HG03139 (cell line): ENCODE data around the gene DLGAP1.

ENCODE experiments used
- ATAC-seq: cut with Tn5 transposase; IDR thresholded peaks from one replicate; pipeline ENCODE4 v1.9.1; 2021; ENCODE audit not compliant: unreplicated experiment

The DLGAP1 gene

DNA sequence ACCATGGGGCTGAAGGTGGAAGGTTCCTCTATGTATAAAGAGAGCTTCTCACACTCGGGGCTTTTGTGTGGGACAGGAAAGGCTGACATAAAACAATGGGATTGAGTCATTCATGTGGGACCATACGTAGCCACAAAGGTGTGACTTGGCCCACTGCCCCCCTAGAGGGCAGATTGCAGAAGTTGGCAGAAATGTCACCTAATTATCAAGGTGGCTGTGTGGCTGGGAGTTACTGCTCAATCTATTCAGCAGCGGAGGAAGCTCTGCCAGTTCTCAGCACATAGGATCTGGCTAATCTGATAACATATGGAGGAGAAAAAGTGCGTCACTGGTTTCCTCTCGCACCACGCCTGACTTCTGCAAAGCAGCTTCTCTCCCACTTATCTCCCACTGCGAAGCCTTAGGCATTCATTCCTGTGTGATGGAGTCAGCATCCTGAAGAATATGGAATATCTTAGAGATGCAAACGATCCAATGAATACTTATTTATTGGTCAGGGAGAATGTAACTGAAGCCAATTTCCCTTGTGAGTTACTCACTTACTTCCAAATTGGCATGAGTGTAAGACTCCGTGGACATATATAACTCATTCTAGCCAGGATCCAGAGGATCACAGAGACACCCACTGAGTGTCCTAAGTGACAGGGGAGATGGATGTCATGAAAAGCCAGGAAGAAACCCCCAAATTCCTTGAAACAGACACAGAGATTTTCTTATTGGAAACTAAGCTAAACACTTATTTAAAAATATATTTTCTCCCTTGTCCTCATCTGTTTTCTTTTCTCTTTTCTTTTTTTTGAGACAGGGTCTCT, 660.4 kb downstream of the DLGAP1 start:
- ATAC-seq, result no peak

DNA sequence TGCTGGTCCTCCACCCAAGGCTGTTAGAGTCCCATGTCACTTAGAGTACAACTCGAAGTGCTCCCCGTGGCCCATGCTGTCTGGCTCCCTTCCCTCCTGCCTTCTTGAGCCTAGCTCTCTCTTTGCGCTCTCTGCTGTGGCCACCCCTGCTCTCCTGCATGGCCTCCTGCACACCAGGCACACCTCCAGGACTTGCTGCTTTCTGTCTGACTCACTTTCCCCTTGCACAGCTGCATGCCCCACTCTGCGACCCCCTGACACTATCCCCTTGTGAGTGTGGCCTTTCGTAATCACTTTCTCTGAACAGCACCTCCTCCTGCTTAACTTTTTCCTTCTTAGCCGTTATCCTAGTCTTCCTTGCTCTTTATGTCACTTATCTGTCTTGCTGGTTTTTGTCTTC, 661.6 kb downstream of the DLGAP1 start:
- ATAC-seq, result no peak

DNA sequence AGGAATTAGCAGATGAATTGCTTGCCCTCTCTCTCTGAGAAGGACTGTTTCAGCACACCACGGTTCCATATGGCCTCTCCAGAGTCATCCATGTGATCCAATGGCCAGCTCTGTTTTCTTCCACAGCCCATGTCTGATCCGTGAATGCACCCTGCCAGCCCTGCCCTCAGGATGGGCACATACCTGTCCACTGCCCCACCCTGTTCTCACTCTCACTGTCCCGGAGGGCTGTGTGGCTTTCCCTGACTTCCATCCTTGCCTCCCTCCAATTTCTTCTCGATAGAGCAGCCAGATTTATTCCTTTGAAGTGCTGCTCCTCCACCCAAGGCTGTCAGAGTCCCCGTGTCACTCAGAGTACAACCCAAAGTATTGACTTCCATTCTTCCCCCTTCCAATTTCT, 662.0 kb downstream of the DLGAP1 start:
- ATAC-seq, result no peak

DNA sequence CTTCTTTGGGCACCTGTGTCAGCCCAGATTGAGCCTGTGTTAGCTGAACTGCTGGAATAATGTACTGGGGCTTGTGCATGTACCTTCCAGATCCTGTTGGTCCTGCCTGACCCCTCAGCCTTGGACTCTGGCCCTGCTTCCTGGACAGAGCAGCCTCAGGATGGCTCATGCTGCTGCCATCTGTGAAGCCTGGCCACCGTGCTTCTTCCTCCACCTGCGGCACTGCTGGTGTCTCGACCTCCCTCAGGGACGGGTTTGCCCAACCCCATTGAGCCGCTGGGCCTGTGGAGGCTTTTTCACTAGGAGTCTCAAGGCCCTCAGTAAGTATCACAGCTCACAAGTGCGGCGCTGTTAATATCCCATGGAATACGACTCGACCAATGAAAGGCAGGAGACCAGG, 662.4 kb downstream of the DLGAP1 start:
- ATAC-seq, result no peak

DNA sequence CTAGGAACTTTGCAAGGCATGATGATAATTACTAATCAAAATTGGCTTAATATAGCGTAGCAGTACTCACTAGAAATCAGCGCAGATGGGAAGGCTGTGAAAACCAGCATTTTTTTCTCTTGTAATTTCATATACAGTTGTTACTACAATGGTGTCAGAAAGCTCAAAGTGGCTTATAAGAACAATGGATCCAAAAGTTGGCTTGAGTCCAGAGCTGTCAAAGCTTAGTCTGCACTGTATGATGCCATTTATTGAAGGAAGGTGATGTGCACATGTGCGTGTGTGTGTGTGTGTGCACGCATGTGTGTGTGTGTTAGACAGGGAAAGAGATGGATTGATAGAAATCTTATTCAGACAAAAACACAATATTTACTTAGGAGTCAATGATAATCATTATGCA, 663.9 kb downstream of the DLGAP1 start:
- no peak for ATAC-seq

DNA sequence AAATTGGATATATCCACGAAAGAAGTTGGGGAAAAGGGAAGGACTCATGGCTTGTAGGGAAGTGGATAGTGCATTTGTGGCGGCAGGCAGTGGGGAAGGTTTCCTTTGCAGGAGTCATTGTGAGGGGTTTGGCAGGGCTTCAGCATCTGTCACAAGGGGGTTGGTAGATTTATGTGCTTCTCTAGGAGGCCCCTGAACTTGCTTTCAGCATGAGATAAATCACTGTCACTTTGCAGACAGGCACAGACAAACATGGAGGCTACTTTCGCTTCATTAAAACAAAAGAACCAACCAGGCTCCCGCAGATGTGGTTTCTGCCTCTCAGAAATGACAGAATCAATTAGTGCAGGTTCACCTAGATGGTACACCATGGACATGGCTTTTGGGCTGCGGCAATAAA, 664.4 kb downstream of the DLGAP1 start:
- ATAC-seq, result no peak

DNA sequence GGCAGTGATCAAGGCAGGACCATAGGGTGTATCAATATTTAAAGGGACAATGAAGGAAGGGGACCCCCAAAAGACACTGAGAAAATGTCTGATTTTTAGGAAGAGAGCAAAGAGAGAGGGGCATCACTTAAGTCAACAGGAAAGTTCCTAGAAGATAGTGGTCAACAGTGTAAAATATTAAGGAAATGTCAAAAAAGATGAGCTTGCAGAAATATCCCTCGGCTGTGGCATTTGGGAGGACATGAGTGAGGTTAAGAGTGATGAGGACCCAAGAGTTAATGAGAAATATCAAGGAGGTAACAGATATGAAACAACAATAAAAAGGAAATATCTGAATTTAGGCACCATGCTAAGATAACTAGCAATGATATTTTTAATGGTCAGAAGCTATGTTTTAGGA, 665.6 kb downstream of the DLGAP1 start:
- ATAC-seq, result no peak

DNA sequence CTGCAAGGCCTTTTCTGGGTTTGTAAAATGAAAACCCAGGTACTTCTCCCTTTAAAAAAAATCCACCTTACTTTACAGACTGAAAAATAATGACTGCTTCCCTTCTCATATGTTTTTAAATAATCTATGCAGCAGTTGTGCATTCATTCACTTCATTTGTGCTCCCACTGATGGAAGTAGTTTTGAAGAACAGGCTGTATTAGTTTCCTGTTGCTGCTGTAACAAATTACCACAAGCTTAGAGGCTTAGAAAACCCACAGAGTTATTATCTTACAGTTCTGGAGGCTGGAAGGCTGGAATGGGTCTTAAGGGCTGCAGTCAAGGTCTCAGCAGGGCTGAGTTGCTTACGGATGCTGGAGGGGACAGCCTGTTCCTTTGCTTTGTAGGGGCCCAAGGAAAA, 670.2 kb downstream of the DLGAP1 start:
- ATAC-seq, result no peak

DNA sequence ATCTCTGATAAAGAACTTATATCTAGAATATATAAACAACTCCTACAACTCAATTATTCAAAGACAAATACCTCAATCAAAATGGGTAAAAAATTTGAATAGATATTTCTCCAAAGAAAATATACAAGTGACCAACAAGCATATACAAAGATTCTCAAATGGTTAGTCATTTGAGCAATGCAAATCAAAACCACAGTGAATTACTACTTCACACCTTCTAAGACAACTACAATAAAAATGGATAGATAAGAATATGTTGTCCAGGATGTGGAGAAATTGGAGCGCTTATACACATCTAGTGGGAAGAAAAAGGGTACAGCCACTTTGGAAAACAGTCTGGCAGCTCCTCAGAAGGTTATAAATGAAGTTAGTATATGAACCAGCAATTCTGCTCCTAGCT, 672.2 kb downstream of the DLGAP1 start:
- ATAC-seq, result no peak

DNA sequence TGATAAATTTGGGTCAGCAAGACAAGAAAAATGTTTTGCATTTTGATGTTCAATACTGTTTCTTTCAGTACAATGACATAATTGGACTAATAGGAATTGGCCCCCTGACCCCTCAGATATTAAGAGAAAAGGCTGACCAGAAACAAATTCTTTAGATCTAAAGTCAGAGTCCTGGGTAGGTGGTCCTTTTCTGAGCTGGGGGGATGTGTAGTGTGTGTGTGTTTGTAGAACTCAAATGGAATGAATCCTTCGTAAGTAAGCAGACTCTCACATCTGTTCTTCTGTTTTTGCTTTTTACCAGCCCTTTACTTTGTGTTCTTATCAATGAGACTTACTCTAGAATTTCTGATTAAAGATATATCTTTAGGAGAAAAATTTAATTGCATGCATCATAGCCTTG, 677.4 kb downstream of the DLGAP1 start:
- ATAC-seq, result no peak

DNA sequence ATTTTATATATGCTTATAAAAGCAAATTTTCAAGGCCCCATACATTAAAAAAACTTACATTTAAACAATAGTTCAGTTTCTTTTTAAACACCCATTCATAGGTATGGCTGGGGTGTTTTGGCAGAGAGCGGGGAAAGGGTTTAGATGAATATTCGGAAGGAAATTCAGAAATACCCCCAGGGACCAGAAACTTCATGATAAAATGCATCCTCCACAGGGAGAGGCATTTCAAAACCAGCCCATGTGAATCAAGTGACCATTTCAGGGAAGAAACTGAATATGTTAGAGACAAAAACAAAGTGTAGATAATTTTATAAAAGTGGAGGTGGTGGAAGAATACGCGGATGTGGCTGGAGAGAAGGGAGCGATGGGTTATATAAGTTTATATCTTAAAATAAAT, 678.0 kb downstream of the DLGAP1 start:
- no peak for ATAC-seq

DNA sequence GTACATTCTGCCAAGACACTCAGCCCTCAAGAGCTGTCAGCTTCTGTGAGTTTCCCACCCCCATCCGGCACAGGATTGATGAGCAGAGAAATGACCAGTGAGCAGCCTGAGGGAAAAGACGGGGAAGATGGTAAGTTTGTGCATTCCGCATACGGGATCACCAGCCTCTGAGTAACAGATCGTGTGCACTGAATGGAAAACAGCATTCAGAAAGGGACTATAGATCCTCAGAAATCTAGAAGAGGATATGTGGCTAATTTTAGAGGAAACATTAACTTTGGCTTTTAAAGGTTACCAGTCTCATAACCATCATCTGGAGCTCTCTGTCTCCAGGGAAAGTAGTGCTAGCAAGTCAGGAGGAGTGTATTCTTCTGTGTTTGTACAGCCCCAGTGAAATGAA, 679.1 kb downstream of the DLGAP1 start:
- no peak for ATAC-seq

DNA sequence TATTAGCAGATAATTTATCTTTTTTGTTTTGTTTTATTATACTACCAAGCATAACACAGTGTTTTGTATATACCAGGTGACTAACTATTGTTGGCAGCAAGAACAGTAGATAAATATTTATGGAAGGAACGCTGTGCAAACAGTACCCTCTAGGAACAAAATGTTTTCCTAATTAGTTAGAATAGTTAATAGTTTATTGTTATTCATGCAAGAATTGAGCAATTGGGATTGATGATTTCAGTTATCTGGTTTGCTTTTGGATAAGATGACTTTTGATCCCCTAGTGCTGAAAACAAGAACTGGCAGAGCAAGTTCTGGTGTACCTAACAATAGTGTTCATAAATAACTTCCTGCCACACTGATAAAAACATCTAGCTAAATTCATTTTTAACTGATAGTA, 681.8 kb downstream of the DLGAP1 start:
- ATAC-seq, result no peak

DNA sequence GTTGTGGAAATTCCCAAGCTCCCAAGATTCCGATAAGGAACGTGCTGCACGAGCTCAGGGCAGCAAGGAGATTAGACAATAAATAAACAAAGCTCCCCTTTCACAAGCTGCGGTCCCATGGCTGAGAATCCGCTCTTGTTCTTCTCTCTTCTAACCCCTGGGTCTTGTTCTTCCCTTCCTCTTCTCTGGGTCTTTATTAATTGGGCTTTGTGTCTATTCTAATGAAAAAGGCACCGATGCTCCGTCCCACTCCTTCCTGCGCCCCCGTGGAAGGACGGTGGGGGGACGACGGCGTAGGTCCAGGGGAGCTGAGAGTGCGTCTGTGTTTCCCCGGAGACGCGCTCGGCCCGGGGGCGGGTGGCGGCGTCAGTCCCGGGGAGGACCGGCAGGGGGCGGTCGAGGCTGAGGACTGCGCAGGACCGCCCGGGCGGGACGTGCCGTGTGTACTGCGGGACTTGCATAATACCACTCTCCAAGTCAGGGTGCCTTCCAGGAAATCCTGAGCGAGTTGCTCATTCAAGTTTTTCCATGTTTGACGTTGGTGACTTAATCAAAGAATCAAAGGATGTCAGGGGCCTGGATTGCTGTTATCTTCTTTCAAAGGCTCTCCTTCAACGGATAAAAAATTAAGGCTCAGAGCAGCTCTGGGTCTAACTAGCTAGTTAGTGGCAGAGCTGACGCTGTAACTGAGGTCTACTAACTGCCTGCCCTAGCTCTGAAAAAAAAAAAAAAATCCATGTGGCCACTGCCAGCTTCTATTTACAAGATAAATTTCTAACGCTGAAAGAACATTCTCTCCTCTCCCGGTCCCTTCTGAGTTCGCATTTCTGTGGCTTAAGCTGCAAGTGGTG, 683.8 kb downstream of the DLGAP1 start:
- ATAC-seq, result peak; percentile 98

DNA sequence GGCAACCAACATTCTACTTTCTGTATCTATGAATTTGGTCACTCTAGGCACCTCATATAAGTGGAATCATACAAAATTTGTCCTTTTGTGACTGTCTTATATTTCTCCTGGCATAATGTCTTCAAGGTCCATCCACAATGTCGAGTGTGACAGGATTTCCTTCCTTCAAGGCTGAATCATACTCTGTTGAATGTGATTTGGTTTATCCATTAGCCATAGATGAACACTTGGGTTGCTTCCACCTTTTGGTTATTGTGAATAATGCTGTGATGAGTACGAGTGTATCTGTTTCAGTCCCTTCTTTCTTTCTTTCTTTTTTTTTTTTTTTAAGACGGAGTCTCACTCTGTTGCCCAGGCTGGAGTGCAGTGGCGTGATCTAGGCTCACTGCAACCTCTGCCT, 693.8 kb downstream of the DLGAP1 start:
- no peak for ATAC-seq

DNA sequence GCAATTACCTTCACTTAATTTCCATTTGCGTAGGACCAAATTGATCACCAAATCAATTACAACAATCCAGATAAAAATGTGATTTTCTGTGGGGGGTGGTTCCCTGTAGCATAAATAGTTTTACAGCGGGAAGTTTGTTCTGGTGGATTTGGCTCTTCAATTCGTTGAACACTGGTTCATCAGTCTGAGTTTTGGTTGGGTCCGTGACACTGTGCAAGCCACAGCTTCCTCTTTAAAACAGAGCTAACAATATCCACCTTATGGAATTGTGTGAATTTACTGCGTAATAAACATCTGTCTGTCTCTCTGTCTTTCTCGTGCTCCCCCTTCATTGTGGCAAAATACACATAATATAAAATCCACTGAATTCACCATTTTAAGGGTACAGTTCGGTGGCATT, 694.4 kb downstream of the DLGAP1 start:
- ATAC-seq, result no peak

DNA sequence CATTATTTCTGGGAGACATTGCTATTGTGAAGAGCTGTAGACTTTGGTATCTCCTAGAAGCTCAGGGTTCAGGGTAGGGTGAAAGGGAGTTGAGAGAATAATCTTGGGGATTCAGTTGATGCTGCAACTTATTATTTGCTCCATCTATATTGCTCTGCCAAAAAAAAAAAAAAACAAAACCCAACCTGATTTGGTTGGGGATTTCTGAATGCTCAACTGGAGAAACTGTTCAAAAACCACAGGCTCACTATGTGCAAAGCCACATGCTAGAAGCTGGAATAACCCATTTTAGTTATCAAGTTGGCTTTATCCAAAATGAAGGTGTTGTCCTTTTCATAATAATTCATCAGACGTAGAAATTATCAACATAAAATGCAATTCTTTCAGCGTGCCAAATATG, 696.0 kb downstream of the DLGAP1 start:
- no peak for ATAC-seq

DNA sequence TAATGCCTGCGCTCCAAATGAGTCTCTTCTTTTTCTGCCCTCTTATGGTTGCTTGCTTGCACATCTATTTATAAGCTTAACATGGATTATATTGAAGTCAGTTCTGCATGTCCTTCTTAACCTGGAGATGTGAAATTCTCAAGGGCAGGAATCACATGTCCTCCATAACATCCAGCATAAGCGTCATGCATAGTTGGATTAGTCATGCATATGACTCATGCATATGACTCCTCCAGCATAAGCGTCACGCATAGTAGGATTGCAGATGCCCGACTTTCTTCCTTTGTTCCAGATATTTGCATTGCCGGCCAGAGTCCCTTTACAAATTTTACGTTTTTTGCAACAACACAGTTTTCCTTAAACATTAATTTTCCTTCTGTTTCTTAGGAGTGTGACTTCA, 696.6 kb downstream of the DLGAP1 start:
- ATAC-seq, result no peak

DNA sequence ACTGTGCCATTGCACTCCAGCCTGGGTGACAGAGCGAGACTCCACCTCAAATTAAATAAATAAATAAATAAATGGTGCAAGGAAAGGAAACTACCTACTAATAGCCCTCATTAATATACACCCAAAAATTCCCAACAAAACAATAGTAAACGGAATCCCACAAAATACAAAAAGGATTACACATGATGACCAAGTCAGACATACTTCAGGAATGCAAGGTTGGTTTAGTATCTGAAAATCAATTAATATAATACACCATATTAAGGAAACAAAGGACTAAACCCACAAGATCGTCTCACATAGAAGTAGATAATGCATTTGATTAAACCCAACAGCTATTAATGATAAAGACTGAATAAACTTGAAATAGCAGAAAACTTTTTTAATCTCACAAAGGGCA, 697.7 kb downstream of the DLGAP1 start:
- no peak for ATAC-seq

DNA sequence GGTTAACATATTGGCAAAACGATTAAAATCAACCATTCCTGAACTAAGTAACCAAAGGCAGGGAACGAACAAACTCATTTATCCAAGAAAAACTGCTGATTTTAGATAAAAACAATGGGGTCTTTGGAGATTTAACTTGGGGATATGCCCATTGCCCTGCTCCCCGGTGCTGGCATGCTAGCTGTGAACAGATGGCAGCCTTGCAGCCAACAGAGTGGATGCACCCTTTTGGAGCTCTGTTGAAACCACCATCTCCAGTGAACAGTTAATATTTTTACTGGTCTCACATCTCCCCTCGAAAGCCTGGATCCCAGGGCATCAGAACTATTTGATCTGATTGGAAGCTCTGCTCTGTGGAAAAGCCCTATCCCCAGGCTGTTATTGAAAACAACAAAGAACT, 702.0 kb downstream of the DLGAP1 start:
- no peak for ATAC-seq

DNA sequence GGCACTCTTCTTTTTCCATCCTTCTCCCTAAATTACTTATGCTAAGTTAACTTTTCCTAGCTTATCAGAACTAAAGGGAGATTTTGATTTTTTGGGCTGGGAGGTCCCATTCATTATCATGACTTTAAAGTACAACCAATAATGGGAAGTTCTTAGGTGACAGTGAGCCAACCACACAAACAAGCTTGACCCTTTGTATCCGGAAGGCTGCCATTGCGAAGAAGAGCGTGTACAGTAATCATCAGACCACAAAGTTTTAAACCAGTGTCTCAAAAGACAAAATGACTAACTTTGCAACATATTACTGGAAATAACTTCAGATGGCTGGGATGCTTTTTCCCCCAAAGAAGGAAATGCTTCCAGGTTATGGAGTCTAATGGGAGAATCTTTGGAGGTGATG, 707.0 kb downstream of the DLGAP1 start:
- ATAC-seq, result no peak

DNA sequence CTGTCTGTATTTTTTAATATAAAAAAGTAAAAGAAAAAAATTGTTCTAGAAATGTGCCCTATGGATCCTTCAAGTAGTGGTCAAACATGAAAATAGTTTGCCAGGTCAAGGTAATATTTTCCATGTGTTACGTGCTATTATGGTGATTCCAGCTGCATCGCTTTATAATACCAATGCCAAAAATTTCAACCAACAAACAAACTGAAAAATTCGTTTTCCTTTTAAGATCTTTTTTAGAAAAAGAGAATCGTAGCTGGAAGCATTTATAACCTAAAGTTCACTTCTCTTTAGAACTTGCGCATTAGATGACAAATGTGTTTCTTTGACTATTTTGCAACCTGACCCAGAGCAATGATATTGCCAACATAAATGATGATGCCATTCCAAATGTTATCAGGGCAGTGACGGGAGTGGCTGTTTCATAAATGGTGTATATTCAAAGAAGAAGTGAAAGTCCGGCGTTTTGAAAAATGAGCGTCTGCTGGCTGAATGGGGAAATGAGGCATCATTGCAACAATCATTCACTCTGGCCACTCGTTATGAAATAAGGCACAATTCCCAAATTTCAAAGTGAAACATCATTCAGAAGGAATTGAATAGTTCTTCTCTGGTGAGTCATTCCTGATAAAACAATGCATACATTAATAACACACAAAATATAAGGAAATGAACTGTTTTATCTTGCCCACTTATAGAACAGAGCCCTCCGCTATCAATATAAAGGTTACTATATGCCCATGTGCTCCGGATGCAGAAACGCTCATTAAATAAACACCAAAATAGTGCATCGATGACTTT, 707.7 kb downstream of the DLGAP1 start:
- ATAC-seq, result no peak
